ENCODE measurements around the gene RFWD3.
A peak's percentile ranks its signal among the peaks of the same experiment; 100 is the strongest.
"Not testable (repeated sequence)": the region's sequence is repeated elsewhere in the genome, so short reads cannot be mapped to it uniquely, and the experiment has no call there.

The RFWD3 gene

GRCh38 chr16:74666425-74667254, at the start of gene RFWD3:
TSS of gene RFWD3 (minus strand) at chr16:74666877. CDS start at chr16:74661449, 5,428 bp downstream.
- DNase-seq: peak; percentile 98

GRCh38 chr16:74716355-74716754, 49.7 kb upstream of the RFWD3 start:
- DNase-seq: no peak

GRCh38 chr16:74713876-74714275, 47.2 kb upstream of the RFWD3 start:
- DNase-seq: no peak

GRCh38 chr16:74713325-74713724, 46.6 kb upstream of the RFWD3 start:
- DNase-seq: no peak

- no peak for DNase-seq
These were observed 45.3 kb upstream of the RFWD3 start for GRCh38 chr16:74711938-74712337.

- DNase-seq: no peak
These were observed 43.7 kb upstream of the RFWD3 start for GRCh38 chr16:74710401-74710800.

- peak; percentile 91 for DNase-seq
These were observed 42.8 kb upstream of the RFWD3 start for GRCh38 chr16:74709441-74709877.

- peak; percentile 92 for DNase-seq
These were observed 34.0 kb upstream of the RFWD3 start, which contains the start of gene MLKL for GRCh38 chr16:74700438-74701225. TSS of gene MLKL (minus strand) at chr16:74700862. CDS start at chr16:74695757, 5,105 bp downstream.

GRCh38 chr16:74700116-74700437, 33.4 kb upstream of the RFWD3 start:
- peak; percentile 70 for DNase-seq

GRCh38 chr16:74699666-74700065, 33.0 kb upstream of the RFWD3 start:
- no peak for DNase-seq

GRCh38 chr16:74698222-74698621, 31.5 kb upstream of the RFWD3 start:
- DNase-seq: peak; percentile 69

- peak; percentile 65 for DNase-seq
These were observed 29.1 kb upstream of the RFWD3 start for GRCh38 chr16:74695450-74696422.

GRCh38 chr16:74691093-74691855, 24.6 kb upstream of the RFWD3 start:
- DNase-seq: no peak

GRCh38 chr16:74682556-74682955, 15.9 kb upstream of the RFWD3 start:
- no peak for DNase-seq

GRCh38 chr16:74680681-74681080, 14.0 kb upstream of the RFWD3 start:
- DNase-seq: no peak

GRCh38 chr16:74679983-74680382, 13.3 kb upstream of the RFWD3 start:
- no peak for DNase-seq

GRCh38 chr16:74677868-74678267, 11.2 kb upstream of the RFWD3 start:
- DNase-seq: no peak

GRCh38 chr16:74673876-74674275, 7.2 kb upstream of the RFWD3 start:
- DNase-seq: no peak

GRCh38 chr16:74668877-74669276, 2.2 kb upstream of the RFWD3 start:
- DNase-seq: not testable (repeated sequence)

GRCh38 chr16:74667255-74667700, 601 bp upstream of the RFWD3 start:
- peak; percentile 17 for DNase-seq

GRCh38 chr16:74666010-74666421, 661 bp downstream of the RFWD3 start:
- DNase-seq: no peak

GRCh38 chr16:74661064-74661463, 5.6 kb downstream of the RFWD3 start:
- DNase-seq: no peak

Measured in suppressor macrophage treated with lipopolysaccharide for 4 hours (primary cell).